GM23338 (cell line): ENCODE measurements around the gene LRWD1. TPM values are rescaled to one million over a fixed set of nuclear protein-coding genes. Genes with fewer than 3 reads are reported as not detected.

ENCODE experiments used
- ATAC-seq: fragments of 200-7000 bp; cut with Tn5 transposase; 3 replicates; pipeline ENCODE4 v1.9.1; 2020
- DNase-seq: peaks from one replicate; pipeline ENCODE4 v3.0.0-alpha.2; 2015; ENCODE audit warnings: low spot score
- H2AFZ ChIP-seq: fragments of 200-600 bp; sonication (generic); 2 replicates; pipeline ENCODE4 v1.8.0; 2016; ENCODE audit warnings: antibody characterized with exemption, mild to moderate bottlenecking, moderate library complexity
- H3F3A ChIP-seq: fragments of 200-600 bp; sonication (generic); replicated peaks from 2 replicates; pipeline ENCODE4 v1.8.0; 2017; ENCODE audit warnings: antibody characterized with exemption, mixed run types, low read depth
- H3K27ac ChIP-seq: fragments of 200-600 bp; sonication (generic); 2 replicates; pipeline ENCODE4 v1.6.1; 2016; ENCODE audit warnings: low read depth
- H3K27me3 ChIP-seq: fragments of 200-600 bp; sonication (generic); 2 replicates; pipeline ENCODE4 v1.8.0; 2016; ENCODE audit warnings: mild to moderate bottlenecking, mixed run types, moderate library complexity; ENCODE audit not compliant: insufficient read depth
- H3K36me3 ChIP-seq: fragments of 200-600 bp; sonication (generic); 2 replicates; pipeline ENCODE4 v1.8.0; 2016; ENCODE audit warnings: mild to moderate bottlenecking; ENCODE audit not compliant: insufficient read depth
- H3K4me1 ChIP-seq: fragments of 200-600 bp; sonication (generic); 2 replicates; pipeline ENCODE4 v1.8.0; 2016; ENCODE audit warnings: mild to moderate bottlenecking, moderate library complexity; ENCODE audit not compliant: insufficient read depth
- H3K4me2 ChIP-seq: fragments of 200-600 bp; sonication (generic); 2 replicates; pipeline ENCODE4 v1.7.1; 2017; ENCODE audit warnings: mixed run types
- H3K4me3 ChIP-seq: fragments of 200-600 bp; sonication (generic); 2 replicates; pipeline ENCODE4 v1.6.1; 2016; ENCODE audit warnings: mixed run types
- H3K79me2 ChIP-seq: fragments of 200-600 bp; sonication (generic); replicated peaks from 2 replicates; pipeline ENCODE4 v1.8.0; 2017; ENCODE audit warnings: mild to moderate bottlenecking; ENCODE audit not compliant: insufficient read depth
- H3K9me2 ChIP-seq: fragments of 200-600 bp; sonication (generic); 2 replicates; pipeline ENCODE4 v1.8.0; 2017; ENCODE audit not compliant: insufficient read depth
- H4K20me1 ChIP-seq: fragments of 200-600 bp; sonication (generic); replicated peaks from 2 replicates; pipeline ENCODE4 v1.8.0; 2017; ENCODE audit warnings: mild to moderate bottlenecking; ENCODE audit not compliant: insufficient read depth
- H3K27ac Mint-ChIP-seq: 2 replicates; pipeline ENCODE4 v1.8.0; 2020; ENCODE audit warnings: inconsistent platforms, mild to moderate bottlenecking, moderate library complexity, mixed read lengths
- H3K27me3 Mint-ChIP-seq: 3 replicates; pipeline ENCODE4 v1.8.0; 2022; ENCODE audit warnings: low read depth, mild to moderate bottlenecking, moderate library complexity, mixed read lengths, inconsistent platforms; ENCODE audit not compliant: insufficient read depth, poor library complexity
- H3K36me3 Mint-ChIP-seq: 3 replicates; pipeline ENCODE4 v1.8.0; 2021; ENCODE audit warnings: low read depth, mild to moderate bottlenecking, inconsistent platforms, moderate library complexity, mixed read lengths
- H3K4me1 Mint-ChIP-seq: 3 replicates; pipeline ENCODE4 v1.8.0; 2020; ENCODE audit warnings: mild to moderate bottlenecking, inconsistent platforms, mixed read lengths
- H3K4me3 Mint-ChIP-seq: 3 replicates; pipeline ENCODE4 v1.8.0; 2021; ENCODE audit warnings: moderate library complexity, mild to moderate bottlenecking, inconsistent platforms, mixed read lengths
- H3K9me3 Mint-ChIP-seq: 3 replicates; pipeline ENCODE4 v1.8.0; 2020; ENCODE audit warnings: moderate library complexity, mild to moderate bottlenecking, inconsistent platforms, mixed read lengths
- CREB1 ChIP-seq: fragments of 250-450 bp; sonication (Bioruptor Pico); IDR thresholded peaks from 2 replicates; pipeline ENCODE4 v1.5.0; 2020; ENCODE audit warnings: low read depth, mild to moderate bottlenecking, moderate library complexity
- CTCF ChIP-seq, 2 experiments: fragments of 200-600 bp in 1 of 2; sonication (generic) in 1 of 2; conservative IDR thresholded peaks; 2 replicates each; pipeline versions ENCODE4 v1.5.1 to v1.6.1; 2016 to 2017; ENCODE audit warnings: antibody characterized with exemption in 2 of 2, low read depth in 2 of 2, mild to moderate bottlenecking in 2 of 2, moderate library complexity in 1 of 2
- EZH2 ChIP-seq: fragments of 200-600 bp; sonication (generic); IDR thresholded peaks from one replicate; pipeline ENCODE4 v1.8.0; 2017; ENCODE audit warnings: antibody characterized with exemption, mild to moderate bottlenecking, low read depth; ENCODE audit not compliant: unreplicated experiment
- EZH2phosphoT487 ChIP-seq: fragments of 200-600 bp; sonication (generic); IDR thresholded peaks from one replicate; pipeline ENCODE4 v1.8.1; 2018; ENCODE audit warnings: antibody characterized with exemption; ENCODE audit not compliant: unreplicated experiment
- REST ChIP-seq: IDR thresholded peaks from one replicate; pipeline ENCODE4 v1.6.1; 2018; ENCODE audit warnings: antibody characterized with exemption; ENCODE audit not compliant: unreplicated experiment
- ZNF331 ChIP-seq: fragments of 250-450 bp; sonication (Bioruptor Pico); IDR thresholded peaks from 2 replicates; pipeline ENCODE4 v1.5.0; 2020; ENCODE audit warnings: low read depth, mild to moderate bottlenecking, moderate library complexity
- polyA plus RNA-seq: library from polyadenylated mRNA; unstranded; fragments of >200 nt; fragmentation: Nextera tagmentation; extraction: Ambion mirVana; gene quantifications from 2 replicates; pipeline ENCODE4 v1.2.1, GENCODE V29; 2016
- total RNA-seq: library from RNA; depleted of rRNA; stranded (reverse); fragments of >200 nt; shearing (Covaris generic); gene quantifications from 2 replicates; pipeline ENCODE4 v1.2.3, GENCODE V29; 2014

Gene LRWD1
- total and polyA plus RNA-seq, 2 experiments from 2014 or later, result 24.0 to 55.2 TPM

GRCh38 chr7:102450242-102450641, 14.5 kb upstream of the LRWD1 start:
- DNase-seq (no peak), ATAC-seq (peak; percentile 36)
- TF ChIP-seq ZNF331, result no peak
- peak; percentile 16 to 57; a peak in 3 of 4 replicates for TF ChIP-seq CTCF (conservative IDR thresholded peaks at IDR 0.05; ENCODE audit: low read depth in 2 of 2)
- TF ChIP-seq EZH2, result no peak
- Mint-ChIP-seq H3K27ac (peak overlapping the region; percentile 70; the same call in 1 of the 2 replicates), H3K27me3 (peaks cover 5% of the 10 kb centered on the region), H3K4me3 (no peak overlapping the region), H3K4me1 (peaks cover 4% of the 10 kb centered on the region; the same call in 1 of the 3 replicates), H3K9me3 (no peaks in the 10 kb centered on the region), H3K36me3 (peaks cover under 1% of the 10 kb centered on the region; the same call in 2 of the 3 replicates)
- H3K27me3 ChIP-seq, result no peaks in the 10 kb centered on the region
- no peak overlapping the region for H3K4me3 ChIP-seq
- 0 out of 2 replicates have a peak, but pooled peaks cover 3% of the 10 kb centered on the region for H3F3A ChIP-seq
- H3K36me3 ChIP-seq, result no peaks in the 10 kb centered on the region
- H3K9me2 ChIP-seq, result no peaks in the 10 kb centered on the region
- no peaks in the 10 kb centered on the region for H4K20me1 ChIP-seq
- H3K4me2 ChIP-seq, result no peak overlapping the region
- no peaks in the 10 kb centered on the region for H3K79me2 ChIP-seq
- no peak overlapping the region for H3K27ac ChIP-seq
- no peaks in the 10 kb centered on the region for H3K4me1 ChIP-seq
- no peak overlapping the region for H2AFZ ChIP-seq

GRCh38 chr7:102451371-102452054, 13.3 kb upstream of the LRWD1 start:
- peak; percentile 61 for DNase-seq

More at GRCh38 chr7:102451371-102452054, 13.3 kb upstream of the LRWD1 start:
- Histone ChIP-seq H2AFZ (no peak overlapping the region), H3K4me3 (0 out of 2 replicates have a peak overlapping the region, but pooled peaks have one; percentile 20), H3K36me3 (peaks cover under 1% of the 10 kb centered on the region; the same call in 1 of the 2 replicates), H3K79me2 (no peaks in the 10 kb centered on the region), H3K4me2 (peak overlapping the region; percentile 43; the same call in 1 of the 2 replicates), H4K20me1 (no peaks in the 10 kb centered on the region; the same call in 1 of the 2 replicates), H3K27ac (no peak overlapping the region), H3F3A (0 out of 2 replicates have a peak, but pooled peaks cover 3% of the 10 kb centered on the region), H3K27me3 (no peaks in the 10 kb centered on the region), H3K9me2 (no peaks in the 10 kb centered on the region), H3K4me1 (no peaks in the 10 kb centered on the region)
- Mint-ChIP-seq H3K9me3 (no peaks in the 10 kb centered on the region), H3K27ac (no peak overlapping the region), H3K4me1 (peaks cover 4% of the 10 kb centered on the region; the same call in 1 of the 3 replicates), H3K4me3 (no peak overlapping the region), H3K27me3 (peaks cover 5% of the 10 kb centered on the region), H3K36me3 (peaks cover 2% of the 10 kb centered on the region; the same call in 2 of the 3 replicates)
- peak in 1 of 2 experiments; percentile 56; a peak in 2 of 4 replicates for TF ChIP-seq CTCF (conservative IDR thresholded peaks at IDR 0.05; ENCODE audit: low read depth in 2 of 2)
- TF ChIP-seq REST, result no peak
- TF ChIP-seq CREB1, result no peak
- no peak for TF ChIP-seq EZH2phosphoT487
- peak; percentile 51 for ATAC-seq
